ENCODE measurements around the gene KLHL40.

KLHL40 gene

GRCh38 chr3:42670051-42670576 lies 15.2 kb upstream of the KLHL40 start:
- no peak overlapping the region for H3K4me3 ChIP-seq (ENCODE audit: low read length)
- no peak for TF ChIP-seq ZNF274 (IDR thresholded peaks at IDR 0.05; ENCODE audit: low read depth, low read length)

GRCh38 chr3:42670670-42671069 lies 14.7 kb upstream of the KLHL40 start:
- no peak for TF ChIP-seq ZNF274 (IDR thresholded peaks at IDR 0.05; ENCODE audit: low read depth, low read length)
- H3K4me3 ChIP-seq (ENCODE audit: low read length): no peak overlapping the region

DNA sequence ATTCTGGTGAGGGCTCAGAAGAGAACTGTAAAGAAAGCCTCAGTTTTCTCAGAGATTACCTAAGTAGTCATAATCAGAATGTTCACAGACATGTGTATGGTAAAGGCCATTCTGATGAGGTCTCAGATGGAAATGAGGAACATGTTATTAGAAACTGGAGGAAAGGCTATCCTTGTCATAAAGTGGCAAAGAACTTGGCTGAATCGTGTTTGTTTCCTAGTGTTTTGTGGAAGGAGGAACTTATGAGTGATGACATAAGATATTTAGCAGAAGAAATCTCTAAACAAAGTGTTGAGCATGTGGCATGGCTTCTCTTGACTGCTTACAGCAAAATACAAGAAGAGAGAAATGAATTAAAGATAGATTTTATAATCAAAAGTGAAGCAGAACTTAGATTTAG lies 12.8 kb upstream of the KLHL40 start:
- TF ChIP-seq ZNF274 (IDR thresholded peaks at IDR 0.05; ENCODE audit: low read depth, low read length): no peak
- no peak overlapping the region for H3K4me3 ChIP-seq (ENCODE audit: low read length)

DNA sequence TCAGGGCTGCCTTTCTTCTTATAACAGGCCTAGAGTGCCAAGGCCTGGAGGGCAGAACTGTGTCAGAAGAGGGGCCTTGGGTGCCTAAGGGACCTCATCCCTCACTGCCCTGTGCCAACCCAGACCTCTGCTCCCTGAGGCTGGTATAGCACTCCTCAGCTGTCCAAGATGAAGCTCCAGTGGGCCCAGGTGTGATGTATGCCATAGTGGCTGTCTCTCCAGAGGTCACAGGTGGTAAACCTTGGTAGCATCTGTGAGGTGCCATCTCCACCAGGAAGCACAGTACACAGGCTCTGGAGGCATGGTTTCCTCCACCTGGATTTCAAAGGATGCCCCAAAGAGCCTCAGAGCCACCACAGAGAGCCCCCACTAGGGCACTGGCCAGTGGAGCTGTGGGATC lies 12.3 kb upstream of the KLHL40 start:
- no peak for TF ChIP-seq ZNF274 (IDR thresholded peaks at IDR 0.05; ENCODE audit: low read depth, low read length)
- H3K4me3 ChIP-seq (ENCODE audit: low read length): no peak overlapping the region

GRCh38 chr3:42674146-42674545 lies 11.2 kb upstream of the KLHL40 start:
- no peak overlapping the region for H3K4me3 ChIP-seq (ENCODE audit: low read length)
- TF ChIP-seq ZNF274 (IDR thresholded peaks at IDR 0.05; ENCODE audit: low read depth, low read length): no peak

DNA sequence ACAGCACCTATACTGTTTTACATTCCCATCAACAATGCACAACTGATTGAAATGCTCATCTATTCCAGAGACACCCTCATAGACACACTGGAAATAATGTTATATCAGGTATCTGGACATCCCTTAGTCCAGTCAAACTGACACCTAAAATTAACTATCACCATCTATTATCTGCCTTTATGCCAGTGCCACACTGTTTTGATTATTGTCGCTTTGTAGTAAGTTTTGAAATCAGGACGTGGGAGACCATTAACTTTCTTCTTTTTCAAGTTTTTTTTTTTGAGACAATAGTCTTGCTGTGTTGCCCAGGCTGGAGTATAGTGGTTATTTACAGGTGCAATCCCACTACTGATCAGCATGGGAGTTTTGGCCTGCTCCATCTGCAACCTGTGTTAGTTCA lies 9.4 kb upstream of the KLHL40 start:
- TF ChIP-seq ZNF274 (IDR thresholded peaks at IDR 0.05; ENCODE audit: low read depth, low read length): no peak

DNA sequence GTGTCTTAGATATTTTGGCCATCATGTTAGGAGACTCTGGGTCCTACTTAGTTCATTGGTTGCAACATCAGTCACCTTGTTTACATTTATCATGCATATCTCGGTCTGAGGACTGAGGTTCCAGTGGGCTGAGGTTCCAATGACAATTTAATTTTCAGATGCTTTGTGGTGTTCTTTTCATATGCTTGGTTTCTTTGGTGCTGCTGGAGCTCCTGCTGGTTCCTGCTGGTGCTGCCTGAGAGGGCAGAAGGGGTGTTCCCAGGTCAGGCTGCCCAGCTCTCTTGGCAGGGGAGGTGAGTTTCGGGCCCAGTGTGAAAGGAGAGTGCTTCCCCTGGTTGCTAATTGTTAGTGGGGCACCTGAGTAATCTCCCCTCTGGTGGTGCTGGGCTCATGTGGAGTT lies 6.9 kb upstream of the KLHL40 start:
- H3K4me3 ChIP-seq (ENCODE audit: low read length): no peak overlapping the region
- no peak for TF ChIP-seq ZNF274 (IDR thresholded peaks at IDR 0.05; ENCODE audit: low read depth, low read length)

More for the DNA sequence above, 9.4 kb upstream of the KLHL40 start:
- H3K4me3 ChIP-seq (ENCODE audit: low read length): no peak overlapping the region

- H3K4me3 ChIP-seq (ENCODE audit: low read length): no peak overlapping the region
- no peak for TF ChIP-seq ZNF274 (IDR thresholded peaks at IDR 0.05; ENCODE audit: low read depth, low read length)
Measured at GRCh38 chr3:42680271-42680670, 5.1 kb upstream of the KLHL40 start.

DNA sequence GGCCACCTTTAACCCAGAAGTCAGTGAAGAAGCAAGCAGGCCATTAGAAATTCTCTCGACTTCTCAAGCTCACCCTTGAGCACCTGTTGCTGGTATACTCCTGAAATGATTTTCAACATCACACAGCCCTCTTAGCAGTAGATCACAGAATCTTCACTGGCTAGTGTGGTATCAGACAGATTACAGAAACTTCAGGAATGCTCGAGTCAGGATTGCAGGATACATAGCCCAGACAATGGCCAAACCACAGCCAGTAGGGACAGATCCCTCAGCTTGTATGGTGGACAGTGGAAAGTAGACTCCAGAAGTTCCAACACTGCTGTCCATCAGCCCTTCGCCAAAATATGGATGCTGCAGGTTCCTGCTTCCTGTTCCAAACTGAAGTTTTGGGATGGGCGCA lies 4.5 kb upstream of the KLHL40 start:
- H3K4me3 ChIP-seq (ENCODE audit: low read length): no peak overlapping the region
- no peak for TF ChIP-seq ZNF274 (IDR thresholded peaks at IDR 0.05; ENCODE audit: low read depth, low read length)

- TF ChIP-seq ZNF274 (IDR thresholded peaks at IDR 0.05; ENCODE audit: low read depth, low read length): no peak
- H3K4me3 ChIP-seq (ENCODE audit: low read length): no peak overlapping the region
Measured at GRCh38 chr3:42681361-42682038, 3.8 kb upstream of the KLHL40 start.

DNA sequence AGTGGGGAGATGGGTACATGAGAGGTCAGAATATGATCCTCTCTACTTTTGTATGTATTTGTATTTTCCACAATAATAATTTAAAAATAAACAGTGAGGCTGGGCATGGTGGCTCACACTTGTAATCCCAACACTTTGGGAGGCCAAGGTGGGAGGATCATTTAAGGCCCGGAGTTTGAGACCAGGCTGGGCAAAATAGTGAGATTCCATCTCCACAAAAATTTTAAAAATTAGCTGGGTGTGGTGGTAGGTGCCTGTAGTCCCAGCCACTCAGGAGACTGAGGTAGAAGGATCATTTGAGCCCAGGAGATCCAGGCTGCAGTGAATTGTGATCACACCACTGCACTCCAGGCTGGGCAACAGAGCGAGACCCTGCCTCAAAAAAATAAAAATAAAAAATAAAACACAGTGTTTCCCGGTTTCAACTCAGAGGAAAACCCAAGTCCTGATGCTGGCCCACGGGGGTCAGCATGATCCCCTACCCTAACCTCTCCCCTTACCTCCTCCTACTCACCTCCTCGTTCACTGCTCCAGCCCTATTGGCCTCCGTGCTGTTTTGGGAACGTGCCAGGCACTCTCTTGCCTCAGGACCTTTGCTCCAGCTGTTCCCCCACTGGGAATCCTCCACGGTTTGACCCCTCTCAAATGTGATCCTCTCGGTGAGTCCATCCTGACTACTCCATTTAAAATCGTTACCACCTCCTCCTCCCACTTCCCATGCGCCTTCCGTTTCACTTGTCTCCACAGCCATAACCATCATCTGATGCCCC lies 2.9 kb upstream of the KLHL40 start:
- no peak overlapping the region for H3K4me3 ChIP-seq (ENCODE audit: low read length)
- TF ChIP-seq ZNF274 (IDR thresholded peaks at IDR 0.05; ENCODE audit: low read depth, low read length): no peak

GRCh38 chr3:42683875-42684598 lies 1.3 kb upstream of the KLHL40 start:
- H3K4me3 ChIP-seq (ENCODE audit: low read length): no peak overlapping the region
- TF ChIP-seq ZNF274 (IDR thresholded peaks at IDR 0.05; ENCODE audit: low read depth, low read length): no peak

DNA sequence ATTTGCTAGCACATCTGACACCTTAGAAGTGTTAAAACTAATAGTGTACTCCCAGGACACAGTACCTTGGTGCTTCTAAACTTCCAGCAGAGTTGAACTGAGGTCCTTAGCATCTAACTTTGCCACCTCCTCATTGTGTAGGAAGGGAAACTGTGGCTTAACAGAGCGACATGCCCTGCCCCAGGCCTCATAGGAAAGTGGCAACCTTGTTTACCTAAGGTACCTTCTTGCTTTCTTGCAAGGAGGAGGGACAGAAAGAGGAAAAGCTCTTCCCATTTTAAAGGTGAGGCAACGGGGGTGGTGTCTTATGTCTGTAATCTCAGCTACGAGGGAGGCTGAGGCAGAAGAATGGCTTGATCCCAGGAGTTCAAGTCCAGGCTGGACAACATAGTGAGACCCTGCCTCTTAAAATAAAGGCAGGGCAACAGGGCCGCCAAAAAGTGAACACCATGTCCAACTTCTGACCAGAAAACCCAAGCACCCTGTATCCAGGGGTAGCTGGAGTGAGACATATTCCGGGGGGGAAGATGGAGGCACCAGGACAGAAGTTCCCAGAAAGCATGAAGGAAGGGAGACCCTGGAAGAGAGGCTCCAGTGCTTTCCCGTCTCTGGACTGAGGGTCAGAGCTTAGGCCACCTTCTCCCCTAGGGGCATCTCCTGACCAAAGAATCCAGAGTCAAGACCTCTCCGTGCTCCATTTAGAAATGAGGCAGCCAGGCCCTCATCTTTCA lies 540 bp upstream of the KLHL40 start:
- H3K4me3 ChIP-seq (ENCODE audit: low read length): no peak overlapping the region
- TF ChIP-seq ZNF274 (IDR thresholded peaks at IDR 0.05; ENCODE audit: low read depth, low read length): no peak
